Globus pallidus (tissue), 1 donor: ENCODE measurements around the gene VDAC2.
"Not testable (repeated sequence)": the region's sequence is repeated elsewhere in the genome, so short reads cannot be mapped to it uniquely, and the experiment has no call there.

ENCODE experiments used
- DNase-seq: peaks from one replicate; pipeline ENCODE4 v3.0.0-alpha.2; 2015; ENCODE audit warnings: low spot score

The VDAC2 gene

GRCh38 chr10:75199949-75200348 is 10.6 kb upstream of the VDAC2 start:
- DNase-seq, result not testable (repeated sequence)

- DNase-seq, result no peak
These were observed 8.7 kb upstream of the VDAC2 start for GRCh38 chr10:75201793-75202307.

- no peak for DNase-seq
These were observed 8.1 kb upstream of the VDAC2 start for GRCh38 chr10:75202321-75203045.

GRCh38 chr10:75203046-75203620 is 7.5 kb upstream of the VDAC2 start:
- DNase-seq, result not testable (repeated sequence)

GRCh38 chr10:75203724-75204123 is 6.9 kb upstream of the VDAC2 start:
- DNase-seq, result no peak

GRCh38 chr10:75205908-75206307 is 4.7 kb upstream of the VDAC2 start:
- DNase-seq, result no peak

- not testable (repeated sequence) for DNase-seq
These were observed 4.0 kb upstream of the VDAC2 start for GRCh38 chr10:75206638-75207037.

GRCh38 chr10:75207079-75207856 is 3.3 kb upstream of the VDAC2 start:
- no peak for DNase-seq

- DNase-seq, result no peak
These were observed 2.8 kb upstream of the VDAC2 start for GRCh38 chr10:75207857-75208144.

- no peak for DNase-seq
These were observed 2.4 kb upstream of the VDAC2 start for GRCh38 chr10:75208181-75208580.

- peak; percentile 18 for DNase-seq
These were observed 1.3 kb upstream of the VDAC2 start for GRCh38 chr10:75209086-75209920.

- DNase-seq, result peak; percentile 58
These were observed 695 bp upstream of the VDAC2 start for GRCh38 chr10:75209921-75210281.

GRCh38 chr10:75211007-75211691 is 553 bp downstream of the VDAC2 start:
- no peak for DNase-seq

GRCh38 chr10:75212343-75212742 is 1.7 kb downstream of the VDAC2 start:
- no peak for DNase-seq

GRCh38 chr10:75220274-75220673 is 9.7 kb downstream of the VDAC2 start:
- DNase-seq, result no peak

- not testable (repeated sequence) for DNase-seq
These were observed 10.9 kb downstream of the VDAC2 start for GRCh38 chr10:75221492-75221891.

GRCh38 chr10:75223507-75223906 is 12.9 kb downstream of the VDAC2 start:
- DNase-seq, result no peak

- DNase-seq, result no peak
These were observed 15.5 kb downstream of the VDAC2 start for GRCh38 chr10:75226095-75226494.

GRCh38 chr10:75226656-75227055 is 16.1 kb downstream of the VDAC2 start:
- DNase-seq, result no peak

- no peak for DNase-seq
These were observed 17.7 kb downstream of the VDAC2 start for GRCh38 chr10:75228278-75228677.

- DNase-seq, result no peak
These were observed 18.2 kb downstream of the VDAC2 start for GRCh38 chr10:75228834-75229233.

GRCh38 chr10:75229971-75230370 is 19.4 kb downstream of the VDAC2 start:
- DNase-seq, result no peak
